GM19467 (cell line): ENCODE measurements around the gene TUSC2.

Experiments
- ATAC-seq: cut with Tn5 transposase; IDR thresholded peaks from one replicate; pipeline ENCODE4 v1.9.1; 2021; ENCODE audit warnings: mild to moderate bottlenecking, moderate library complexity; ENCODE audit not compliant: unreplicated experiment

TUSC2 gene

GRCh38 chr3:50354850-50355249 is 26.8 kb upstream of the TUSC2 start:
- ATAC-seq: no peak

GRCh38 chr3:50354186-50354764 is 26.3 kb upstream of the TUSC2 start:
- ATAC-seq: no peak

- no peak for ATAC-seq
These were observed 25.4 kb upstream of the TUSC2 start for GRCh38 chr3:50353245-50354004.

GRCh38 chr3:50352781-50353180 is 24.8 kb upstream of the TUSC2 start:
- ATAC-seq: no peak

- ATAC-seq: no peak
These were observed 23.3 kb upstream of the TUSC2 start for GRCh38 chr3:50351323-50351697.

GRCh38 chr3:50350527-50351322 is 22.7 kb upstream of the TUSC2 start, which contains the start of the genes CYB561D2 and NPRL2:
TSS of gene CYB561D2 (plus strand) at chr3:50350862. CDS start at chr3:50351434, 572 bp downstream.
TSS of gene NPRL2 (minus strand) at chr3:50350775. CDS start at chr3:50350652, 123 bp downstream.
- ATAC-seq: peak; percentile 79

GRCh38 chr3:50350213-50350526 is 22.1 kb upstream of the TUSC2 start:
- ATAC-seq: no peak

- no peak for ATAC-seq
These were observed 19.3 kb upstream of the TUSC2 start for GRCh38 chr3:50347187-50347813.

GRCh38 chr3:50345586-50346234 is 17.7 kb upstream of the TUSC2 start, which contains the start of gene ZMYND10:
TSS of gene ZMYND10 (minus strand) at chr3:50345732. CDS start at chr3:50345579, 153 bp downstream.
- no peak for ATAC-seq

- no peak for ATAC-seq
These were observed 17.0 kb upstream of the TUSC2 start for GRCh38 chr3:50345008-50345407.

- no peak for ATAC-seq
These were observed 15.0 kb upstream of the TUSC2 start for GRCh38 chr3:50342813-50343633.

- no peak for ATAC-seq
These were observed 14.1 kb upstream of the TUSC2 start for GRCh38 chr3:50341996-50342650.

- ATAC-seq: no peak
These were observed 13.5 kb upstream of the TUSC2 start for GRCh38 chr3:50341537-50341936.

- no peak for ATAC-seq
These were observed 12.7 kb upstream of the TUSC2 start, which contains the start of gene RASSF1 for GRCh38 chr3:50340448-50341329. TSS of gene RASSF1 (minus strand) at chr3:50340836. CDS start at chr3:50340805, 31 bp downstream.

GRCh38 chr3:50340147-50340447 is 12.1 kb upstream of the TUSC2 start:
- ATAC-seq: no peak

- no peak for ATAC-seq
These were observed 11.6 kb upstream of the TUSC2 start for GRCh38 chr3:50339485-50340146.

GRCh38 chr3:50338965-50339364 is 10.9 kb upstream of the TUSC2 start:
- ATAC-seq: no peak
